Mesothelial cell of epicardium (in vitro differentiated cells): ENCODE results near the gene SPECC1L. TPM values are rescaled to one million over a fixed set of nuclear protein-coding genes. Genes with fewer than 3 reads are reported as not detected.
"Not testable (repeated sequence)": the region's sequence is repeated elsewhere in the genome, so short reads cannot be mapped to it uniquely, and the experiment has no call there.

Source experiments
- DNase-seq, 2 experiments: peaks; one replicate each; pipeline ENCODE4 v3.0.0; 2021; ENCODE audit warnings: low spot score in 2 of 2; ENCODE audit not compliant: unreplicated experiment in 2 of 2
- H3K27ac Mint-ChIP-seq: 2 replicates; pipeline ENCODE4 v1.8.0; 2021; ENCODE audit warnings: mixed read lengths
- H3K27me3 Mint-ChIP-seq: 2 replicates; pipeline ENCODE4 v1.8.0; 2021; ENCODE audit warnings: low read depth, mixed read lengths
- H3K36me3 Mint-ChIP-seq: 2 replicates; pipeline ENCODE4 v1.8.0; 2021; ENCODE audit warnings: mixed read lengths
- H3K4me1 Mint-ChIP-seq: 2 replicates; pipeline ENCODE4 v1.8.0; 2021; ENCODE audit warnings: mixed read lengths
- H3K4me3 Mint-ChIP-seq: 2 replicates; pipeline ENCODE4 v1.8.0; 2021; ENCODE audit warnings: mild to moderate bottlenecking, moderate library complexity, mixed read lengths
- H3K9me3 Mint-ChIP-seq: 2 replicates; pipeline ENCODE4 v1.8.0; 2021; ENCODE audit warnings: mixed read lengths
- total RNA-seq: library from RNA; stranded (reverse); gene quantifications from 3 replicates; pipeline ENCODE4 v1.2.1, GENCODE V29; 2021
- TF ChIP-seq, protein P1 (sequence below): fragments of 200-600 bp; sonication (generic); IDR thresholded peaks from one replicate; pipeline ENCODE4 v1.5.0; 2021; ENCODE audit warnings: antibody characterized with exemption; ENCODE audit not compliant: unreplicated experiment

Gene SPECC1L
- total RNA-seq, 1 donor from 2014 or later: 88.0 TPM

- no peak for DNase-seq
- Mint-ChIP-seq H3K27ac (peak overlapping the region; percentile 97), H3K36me3 (no peaks in the 10 kb centered on the region), H3K4me3 (no peak overlapping the region), H3K27me3 (no peaks in the 10 kb centered on the region), H3K9me3 (no peaks in the 10 kb centered on the region), H3K4me1 (peaks cover 43% of the 10 kb centered on the region)
- TF ChIP-seq, protein P1, sequence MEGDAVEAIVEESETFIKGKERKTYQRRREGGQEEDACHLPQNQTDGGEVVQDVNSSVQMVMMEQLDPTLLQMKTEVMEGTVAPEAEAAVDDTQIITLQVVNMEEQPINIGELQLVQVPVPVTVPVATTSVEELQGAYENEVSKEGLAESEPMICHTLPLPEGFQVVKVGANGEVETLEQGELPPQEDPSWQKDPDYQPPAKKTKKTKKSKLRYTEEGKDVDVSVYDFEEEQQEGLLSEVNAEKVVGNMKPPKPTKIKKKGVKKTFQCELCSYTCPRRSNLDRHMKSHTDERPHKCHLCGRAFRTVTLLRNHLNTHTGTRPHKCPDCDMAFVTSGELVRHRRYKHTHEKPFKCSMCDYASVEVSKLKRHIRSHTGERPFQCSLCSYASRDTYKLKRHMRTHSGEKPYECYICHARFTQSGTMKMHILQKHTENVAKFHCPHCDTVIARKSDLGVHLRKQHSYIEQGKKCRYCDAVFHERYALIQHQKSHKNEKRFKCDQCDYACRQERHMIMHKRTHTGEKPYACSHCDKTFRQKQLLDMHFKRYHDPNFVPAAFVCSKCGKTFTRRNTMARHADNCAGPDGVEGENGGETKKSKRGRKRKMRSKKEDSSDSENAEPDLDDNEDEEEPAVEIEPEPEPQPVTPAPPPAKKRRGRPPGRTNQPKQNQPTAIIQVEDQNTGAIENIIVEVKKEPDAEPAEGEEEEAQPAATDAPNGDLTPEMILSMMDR: no peak
Observed at GRCh38 chr22:24282401-24282800, 11.8 kb downstream of the SPECC1L start.

DNA sequence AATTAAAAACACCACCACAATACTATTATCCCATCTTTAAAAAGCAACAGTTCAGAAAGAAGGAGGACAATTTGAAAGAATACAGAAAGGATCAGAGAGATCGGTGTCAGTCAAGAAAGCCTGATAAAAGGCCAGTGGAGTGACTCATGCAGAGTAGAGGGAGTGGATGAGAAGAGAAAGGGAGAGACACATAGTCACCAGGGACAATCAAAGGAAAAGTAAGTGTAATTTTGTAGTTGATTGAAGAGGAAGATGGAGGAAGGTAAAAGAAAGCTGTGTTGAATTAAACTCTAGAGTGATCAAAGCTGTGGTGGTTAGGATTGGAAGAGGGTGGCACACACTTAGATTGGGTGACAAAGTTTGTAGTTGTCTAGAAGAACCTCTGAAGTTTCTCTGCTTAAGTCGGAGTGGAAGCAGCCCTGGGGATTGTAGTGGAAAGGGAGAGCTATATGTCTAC is 14.1 kb downstream of the SPECC1L start:
- H3K9me3 Mint-ChIP-seq: no peaks in the 10 kb centered on the region
- TF ChIP-seq, protein P1: no peak
- peak overlapping the region; percentile 24 for H3K27ac Mint-ChIP-seq
- no peaks in the 10 kb centered on the region for H3K36me3 Mint-ChIP-seq
- H3K27me3 Mint-ChIP-seq: no peaks in the 10 kb centered on the region
- H3K4me1 Mint-ChIP-seq: peaks cover 55% of the 10 kb centered on the region
- DNase-seq: no peak
- H3K4me3 Mint-ChIP-seq: no peak overlapping the region

GRCh38 chr22:24285245-24285644 is 14.6 kb downstream of the SPECC1L start:
- H3K4me1 Mint-ChIP-seq: peaks cover 60% of the 10 kb centered on the region
- no peaks in the 10 kb centered on the region for H3K27me3 Mint-ChIP-seq
- no peak for DNase-seq
- no peaks in the 10 kb centered on the region for H3K9me3 Mint-ChIP-seq
- TF ChIP-seq, protein P1: no peak
- no peak overlapping the region for H3K4me3 Mint-ChIP-seq
- no peaks in the 10 kb centered on the region for H3K36me3 Mint-ChIP-seq
- H3K27ac Mint-ChIP-seq: peak overlapping the region; percentile 24

GRCh38 chr22:24287212-24287611 is 16.6 kb downstream of the SPECC1L start:
- Mint-ChIP-seq H3K27ac (peak overlapping the region; percentile 32), H3K4me1 (peaks cover 60% of the 10 kb centered on the region)
- not testable (repeated sequence) for H3K27me3 Mint-ChIP-seq, H3K36me3 Mint-ChIP-seq, H3K4me3 Mint-ChIP-seq, H3K9me3 Mint-ChIP-seq, DNase-seq

- not testable (repeated sequence) for H3K27me3 Mint-ChIP-seq, H3K4me3 Mint-ChIP-seq, H3K36me3 Mint-ChIP-seq, DNase-seq, H3K9me3 Mint-ChIP-seq
- Mint-ChIP-seq H3K27ac (peak overlapping the region; percentile 56), H3K4me1 (peaks cover 56% of the 10 kb centered on the region)
Observed at GRCh38 chr22:24287801-24288200, 17.2 kb downstream of the SPECC1L start.

- Mint-ChIP-seq H3K4me1 (peaks cover 46% of the 10 kb centered on the region), H3K9me3 (no peaks in the 10 kb centered on the region)
Observed at GRCh38 chr22:24289114-24289513, 18.5 kb downstream of the SPECC1L start.

More at GRCh38 chr22:24289114-24289513, 18.5 kb downstream of the SPECC1L start:
- Mint-ChIP-seq H3K4me3 (no peak overlapping the region), H3K27ac (peak overlapping the region; percentile 79), H3K27me3 (no peaks in the 10 kb centered on the region), H3K36me3 (no peaks in the 10 kb centered on the region)
- DNase-seq: no peak
- TF ChIP-seq, protein P1: no peak
